ELF-1 (cell line): ENCODE data around the gene ELMOD1.
"Not testable (repeated sequence)": the region's sequence is repeated elsewhere in the genome, so short reads cannot be mapped to it uniquely, and the experiment has no call there.

Experiments used
- DNase-seq: peaks from one replicate; pipeline ENCODE4 v3.0.0-alpha.2; 2016; ENCODE audit warnings: low read depth, low spot score

ELMOD1 gene

DNA sequence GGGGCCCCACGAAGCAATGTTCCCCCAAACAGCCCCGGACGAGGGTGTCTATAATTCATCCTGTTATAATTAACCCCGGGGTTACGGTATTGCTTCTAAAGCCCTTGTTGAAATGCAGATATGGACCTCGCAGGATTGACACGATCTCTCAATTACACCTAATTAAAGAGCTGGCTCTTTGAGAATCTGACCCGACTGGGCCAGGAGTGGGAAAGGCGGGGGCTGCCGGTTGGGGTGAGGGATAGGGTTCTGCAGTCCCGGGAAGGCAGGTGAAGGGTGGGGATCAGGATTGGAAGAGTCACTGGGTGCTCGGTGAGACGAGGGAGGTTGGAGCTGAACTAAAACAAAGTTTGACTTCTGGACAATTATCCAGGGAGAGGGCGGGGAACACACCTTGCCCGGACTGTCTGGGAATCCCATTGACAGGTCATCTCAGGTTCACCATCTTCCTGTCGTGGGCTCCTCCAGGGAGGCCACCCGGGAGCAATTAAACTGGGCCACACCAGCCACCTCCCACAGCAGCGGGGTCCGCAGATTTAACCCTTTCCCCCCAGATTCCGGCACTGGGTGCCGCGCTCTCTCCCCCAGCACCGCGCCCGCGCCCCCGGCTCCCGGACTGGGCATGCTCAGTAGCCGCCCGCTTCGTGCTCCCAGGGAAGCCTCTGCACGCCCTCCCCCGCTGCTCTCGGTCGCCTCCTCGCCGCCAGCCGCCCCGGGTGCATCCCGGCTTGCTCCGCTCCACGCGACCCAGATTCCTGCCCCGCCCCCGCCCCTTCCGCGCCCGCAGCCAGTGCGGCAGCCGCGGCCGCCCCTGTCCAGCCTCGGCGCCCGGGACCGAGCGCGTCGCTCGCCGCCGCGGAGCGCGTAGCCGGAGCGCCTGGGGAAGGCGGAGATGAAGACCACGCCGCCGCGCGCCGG is at the start of gene ELMOD1:
Gene ELMOD1, plus strand, starts transcription at position 688 of the 918 bp plus-strand sequence. CDS start 27,043 bp downstream, outside the sequence.
- peak; percentile 66 for DNase-seq

DNA sequence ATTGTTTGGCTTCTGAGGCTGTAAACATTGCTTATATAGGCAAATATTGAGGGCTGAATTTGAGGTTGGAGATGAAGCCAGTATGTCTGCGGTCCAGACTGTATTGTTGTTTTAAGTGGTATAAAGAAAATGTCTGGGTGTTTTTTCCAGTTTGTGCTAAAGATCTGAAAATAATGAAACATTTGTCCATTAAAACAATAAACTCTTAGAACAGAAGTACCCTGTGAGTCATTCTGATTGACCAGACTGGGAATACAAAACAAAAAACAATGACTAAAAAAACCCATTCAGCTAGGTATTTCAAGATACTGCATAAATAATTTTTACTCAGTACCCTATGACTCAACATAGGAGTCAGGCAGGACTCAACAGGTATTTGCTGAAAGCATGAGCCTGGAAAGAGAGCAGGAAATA is 45.8 kb upstream of the ELMOD1 start:
- DNase-seq, result no peak

DNA sequence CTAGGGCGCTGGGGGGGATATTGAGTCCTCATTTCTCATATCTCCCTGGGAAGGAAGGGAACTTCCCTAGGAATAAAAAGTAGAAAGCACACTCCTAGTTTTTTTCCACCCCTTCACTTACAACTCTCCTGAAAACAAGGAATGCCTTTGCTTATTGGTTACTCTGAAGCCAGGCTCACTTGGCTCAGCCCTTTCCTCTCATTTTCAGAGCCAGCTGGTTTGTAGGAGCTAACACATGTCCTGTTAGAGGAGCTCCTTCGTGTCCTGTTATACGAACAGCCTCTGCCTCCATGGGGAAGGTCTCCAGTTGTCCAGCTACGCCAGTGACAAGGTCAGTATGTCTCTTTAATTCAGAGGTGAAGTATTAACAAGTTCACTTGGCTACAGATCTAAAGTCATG is 43.0 kb upstream of the ELMOD1 start:
- no peak for DNase-seq

DNA sequence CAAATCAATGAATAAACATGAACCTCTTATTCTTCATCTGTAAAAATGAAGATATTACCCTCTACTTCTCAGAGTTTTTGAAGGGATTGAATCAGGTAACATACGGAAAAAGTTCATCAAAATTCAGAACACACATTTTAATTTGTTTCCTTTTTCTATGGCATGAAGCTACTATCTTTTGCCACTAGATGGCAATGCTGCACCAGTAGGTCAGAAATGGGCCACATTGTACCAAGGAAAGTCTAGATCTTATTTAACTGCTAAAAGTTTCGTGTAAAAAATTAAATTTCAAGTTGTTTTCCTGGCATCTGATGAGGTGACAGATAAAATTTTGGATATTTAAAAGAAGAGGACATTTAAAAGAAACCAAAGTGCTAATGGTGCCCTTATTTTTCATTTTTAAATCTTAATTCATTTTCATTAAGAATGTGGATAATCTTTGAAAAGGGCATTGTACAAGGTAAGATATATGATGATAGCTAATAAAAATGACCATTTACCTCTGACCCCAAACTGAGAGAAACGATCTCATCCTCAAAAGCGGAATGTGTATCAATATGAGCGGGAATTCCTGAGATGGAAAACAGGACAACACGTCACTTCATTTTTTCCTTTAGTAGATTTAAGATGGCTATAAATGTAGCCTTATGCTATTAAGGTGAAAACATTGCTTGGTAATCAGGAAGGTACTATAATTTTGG is 41.5 kb upstream of the ELMOD1 start:
- no peak for DNase-seq

DNA sequence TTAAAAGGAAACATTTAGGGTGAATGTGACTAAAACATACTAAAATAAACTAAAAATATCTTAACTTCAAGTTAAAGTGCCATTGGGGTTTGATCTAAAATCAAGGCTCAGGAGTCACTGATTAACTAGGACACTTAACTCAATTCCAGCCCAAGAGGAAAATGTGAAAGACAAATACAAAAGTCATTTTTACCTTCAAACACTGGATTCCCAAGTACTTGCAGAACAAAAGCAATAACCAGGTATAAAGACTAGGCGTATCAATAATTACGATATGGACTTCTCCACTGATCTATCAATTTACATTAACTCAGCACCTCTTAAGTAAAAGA is 41.0 kb upstream of the ELMOD1 start:
- DNase-seq, result no peak

DNA sequence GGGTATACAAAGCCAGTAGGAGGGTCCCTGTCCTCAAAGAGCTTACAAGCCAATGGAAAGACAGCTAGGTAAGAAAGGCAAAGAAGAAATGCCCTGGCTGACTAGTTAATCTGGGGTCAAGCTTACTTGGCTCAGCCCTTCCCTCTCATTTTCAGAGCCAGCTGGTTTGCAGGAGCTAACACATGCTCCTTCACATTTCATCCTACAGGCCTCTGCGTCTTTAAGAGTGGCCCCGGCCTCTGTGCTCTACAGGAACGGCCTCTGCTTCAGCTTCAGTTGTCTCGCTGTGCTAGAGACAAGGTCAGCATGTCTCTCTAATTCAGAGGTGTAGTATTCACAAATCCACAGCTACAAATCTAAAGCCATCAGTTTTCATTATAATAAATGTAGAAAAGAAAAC is 40.6 kb upstream of the ELMOD1 start:
- DNase-seq, result no peak

DNA sequence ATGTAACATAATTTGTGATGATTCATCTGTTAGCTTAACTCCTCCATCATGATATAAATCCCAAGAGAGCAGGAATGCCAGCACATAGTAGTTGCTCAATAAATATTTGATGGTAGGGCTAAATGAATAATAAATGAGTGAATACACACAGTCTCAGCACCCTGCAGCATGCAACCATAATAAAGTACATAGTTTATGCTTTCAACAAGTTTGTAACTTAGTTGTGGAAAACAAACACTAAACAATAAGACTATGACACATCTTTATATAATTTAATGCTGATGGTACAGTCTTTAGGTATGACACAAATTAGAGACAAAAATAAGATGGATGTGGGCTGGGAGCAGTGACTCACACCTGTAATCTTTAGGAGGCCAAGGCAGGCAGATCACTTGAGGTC is 29.3 kb upstream of the ELMOD1 start:
- DNase-seq, result no peak

DNA sequence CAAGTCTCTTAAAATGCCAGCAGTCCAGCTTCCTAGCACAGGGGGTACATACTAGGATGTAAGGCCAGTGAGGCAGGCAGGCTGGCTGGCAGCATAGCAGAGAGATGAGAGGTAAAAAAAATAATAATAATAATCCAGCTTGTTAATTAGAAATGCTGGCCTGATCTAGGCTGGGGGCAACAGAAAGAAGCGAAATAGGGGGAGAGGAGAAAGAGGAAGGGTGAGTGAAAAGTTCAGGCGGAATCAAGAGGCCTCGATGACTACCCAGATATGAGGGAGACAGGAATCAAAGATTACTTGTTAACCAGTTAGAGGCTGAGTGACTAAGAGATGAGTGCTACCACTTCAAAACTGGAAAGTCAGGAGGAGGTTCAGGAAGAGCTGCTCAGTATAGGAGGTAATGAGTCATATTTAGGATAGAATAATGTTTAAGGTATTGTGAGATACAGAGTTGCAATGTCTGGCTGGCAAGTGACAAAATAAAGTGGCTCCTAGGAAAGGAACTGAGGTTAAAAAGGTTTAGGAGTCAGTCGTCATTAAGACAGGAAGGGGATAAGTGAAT is 28.2 kb upstream of the ELMOD1 start:
- DNase-seq, result no peak

DNA sequence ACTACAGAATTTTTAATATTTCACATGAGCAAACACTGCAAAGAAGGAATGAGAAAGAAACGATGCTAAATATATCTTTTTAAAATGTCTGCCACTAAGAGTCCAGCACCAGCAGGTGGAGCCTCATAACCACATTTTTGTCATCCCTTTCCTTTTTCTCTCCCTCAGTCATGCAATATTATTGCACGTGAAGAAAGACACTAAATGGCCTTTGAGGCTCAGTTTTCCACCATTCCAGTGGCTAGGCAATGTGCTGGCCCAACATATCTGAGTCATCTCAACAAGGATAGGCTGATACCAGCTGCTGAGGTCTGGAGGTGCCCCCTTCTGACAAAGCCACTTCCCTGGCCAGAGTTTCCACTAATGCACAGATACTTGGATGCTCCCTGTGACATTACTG is 27.2 kb upstream of the ELMOD1 start:
- peak; percentile 38 for DNase-seq

DNA sequence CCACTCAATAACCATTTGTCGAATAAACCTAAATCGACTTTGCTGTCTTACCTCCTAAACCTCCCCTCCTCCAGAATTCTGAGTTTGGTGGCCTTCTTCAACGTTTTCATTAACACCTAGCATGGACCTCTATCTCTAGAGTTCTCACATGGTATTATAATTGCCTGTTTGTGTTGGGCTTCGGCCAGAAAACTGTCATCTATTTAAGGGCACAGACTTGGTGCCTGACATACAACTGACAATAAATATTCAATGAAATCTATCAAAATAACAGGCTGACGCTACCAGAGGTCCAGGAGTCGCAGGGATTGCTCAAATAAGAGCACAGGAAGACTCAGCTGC is 26.1 kb upstream of the ELMOD1 start:
- no peak for DNase-seq

DNA sequence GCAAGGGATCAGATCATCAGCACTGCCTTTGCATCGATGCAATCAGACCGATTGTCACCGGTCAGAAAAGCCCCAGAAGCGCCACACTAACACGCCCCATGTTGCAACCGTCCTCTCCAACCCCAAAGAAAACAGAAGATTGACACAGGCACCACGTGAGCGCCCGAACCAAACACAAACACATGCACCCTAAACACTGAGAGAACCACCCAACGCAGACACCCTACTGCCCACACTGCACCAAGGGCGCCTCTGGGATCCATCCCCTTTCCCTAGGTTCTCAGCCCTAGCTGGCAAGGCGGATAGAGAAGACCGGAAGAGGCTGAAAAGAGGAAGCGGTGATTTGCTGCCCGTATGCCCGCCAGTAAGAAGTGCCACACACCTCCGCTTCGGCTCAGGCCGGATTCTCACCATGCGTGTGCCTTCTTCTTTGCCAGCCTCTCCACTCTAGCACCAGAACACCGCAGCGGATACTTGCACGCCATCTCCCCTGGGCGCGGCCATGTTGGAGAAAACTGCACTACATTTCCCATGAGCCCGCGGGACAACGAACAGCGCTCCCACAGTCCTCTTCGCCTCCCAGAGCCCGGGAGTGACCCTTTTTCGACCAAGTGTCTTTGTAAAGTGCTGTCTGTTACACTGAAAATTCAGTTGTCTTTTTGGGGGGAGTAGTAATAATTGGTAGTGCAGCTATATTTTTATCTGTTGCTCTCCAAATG is 25.6 kb upstream of the ELMOD1 start, which contains the start of gene ALKBH8:
Gene ALKBH8, minus strand, starts transcription at position 517 of the 719 bp plus-strand sequence. CDS start 4,842 bp downstream, outside the sequence.
- peak; percentile 74 for DNase-seq

DNA sequence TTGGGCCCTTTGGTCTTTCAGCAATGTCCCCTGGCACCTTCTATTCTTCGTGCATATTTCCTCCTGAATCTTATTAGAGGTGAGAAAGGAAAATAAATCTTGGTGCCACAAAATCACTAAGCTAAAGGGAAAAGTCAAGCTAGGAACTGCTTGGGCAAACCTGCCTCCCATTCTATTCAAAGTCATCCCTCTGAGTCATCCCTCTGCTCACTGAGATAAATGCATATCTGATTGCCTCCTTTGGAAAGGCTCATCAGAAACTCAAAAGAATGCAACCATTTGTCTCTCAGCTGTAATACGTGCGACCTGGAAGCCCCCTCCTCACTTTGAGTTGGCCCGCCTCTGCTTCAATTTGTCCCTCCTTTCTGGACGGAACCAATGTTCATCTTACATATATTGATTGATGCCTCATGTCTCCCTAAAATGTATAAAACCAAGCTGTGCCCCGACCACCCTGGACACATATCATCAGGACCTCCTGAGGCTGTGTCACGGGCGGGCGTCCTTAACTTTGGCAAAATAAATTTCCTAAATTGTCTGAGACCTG is 24.9 kb upstream of the ELMOD1 start:
- DNase-seq, result not testable (repeated sequence)

DNA sequence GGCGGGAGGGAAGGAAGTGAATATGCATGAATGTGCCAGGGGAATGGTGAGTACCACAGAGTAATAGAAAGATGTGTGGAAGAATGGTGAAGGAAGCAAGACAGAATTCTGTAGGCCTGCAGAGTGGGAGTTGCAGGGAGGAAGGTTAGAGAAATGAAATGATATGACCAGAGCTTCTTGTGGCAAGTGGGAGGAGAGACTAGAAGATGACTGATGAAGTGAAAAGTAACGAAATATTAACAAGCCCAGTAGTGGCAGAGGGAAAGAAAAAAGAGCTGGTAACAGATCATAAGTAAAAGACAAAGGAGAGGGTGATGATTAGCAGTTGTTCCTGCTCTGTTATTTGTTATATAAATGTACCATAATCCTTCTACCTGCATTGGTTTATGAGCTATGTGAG is 24.4 kb upstream of the ELMOD1 start:
- DNase-seq, result no peak

DNA sequence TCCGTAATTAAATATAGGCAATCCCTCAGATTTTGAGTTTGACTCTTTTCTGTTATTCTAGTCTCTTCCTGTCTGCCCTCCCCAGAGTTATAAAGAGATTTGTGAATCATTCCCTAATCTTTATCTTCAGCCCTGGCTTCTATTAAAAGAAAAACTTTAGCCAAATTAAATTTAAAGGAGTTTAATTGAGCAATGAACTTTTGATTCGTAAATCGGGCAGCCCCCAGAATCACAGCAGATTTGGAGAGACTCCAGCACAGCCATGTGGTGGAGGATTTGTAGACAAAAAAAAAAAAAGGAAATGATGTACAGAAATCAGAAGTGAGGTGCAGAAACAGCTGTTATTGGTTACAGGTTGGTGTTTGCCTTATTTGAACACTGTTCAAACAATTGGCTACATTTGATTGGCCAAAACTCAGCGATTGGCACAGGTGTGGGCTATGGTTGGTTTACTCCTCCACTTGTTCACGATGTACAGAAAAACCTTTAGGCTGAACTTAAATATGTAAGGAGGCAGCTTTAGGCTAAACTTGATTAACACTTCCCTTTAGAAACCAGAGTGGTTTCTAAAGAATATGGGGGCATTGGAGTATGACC is 23.1 kb upstream of the ELMOD1 start:
- no peak for DNase-seq

DNA sequence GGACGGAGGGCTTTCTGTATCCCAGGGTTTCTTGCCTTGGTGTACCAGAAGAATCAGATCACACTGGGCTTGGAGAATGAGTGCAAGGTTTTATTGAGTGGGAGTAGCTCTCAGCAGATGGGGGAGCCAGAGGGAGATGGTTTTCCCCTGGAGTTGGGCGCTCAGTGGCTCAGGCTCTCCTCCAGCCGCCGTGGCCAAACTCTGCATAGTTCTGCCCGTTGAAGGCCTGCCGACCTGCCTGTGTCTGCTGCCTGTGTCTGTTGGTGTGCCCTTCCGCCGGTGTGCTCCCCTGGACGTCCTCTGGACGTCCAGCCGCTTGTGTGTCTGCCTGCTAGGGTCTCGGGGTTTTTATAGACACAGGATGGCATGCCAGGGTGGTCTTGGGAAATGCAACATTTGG is 20.9 kb upstream of the ELMOD1 start:
- DNase-seq, result no peak

DNA sequence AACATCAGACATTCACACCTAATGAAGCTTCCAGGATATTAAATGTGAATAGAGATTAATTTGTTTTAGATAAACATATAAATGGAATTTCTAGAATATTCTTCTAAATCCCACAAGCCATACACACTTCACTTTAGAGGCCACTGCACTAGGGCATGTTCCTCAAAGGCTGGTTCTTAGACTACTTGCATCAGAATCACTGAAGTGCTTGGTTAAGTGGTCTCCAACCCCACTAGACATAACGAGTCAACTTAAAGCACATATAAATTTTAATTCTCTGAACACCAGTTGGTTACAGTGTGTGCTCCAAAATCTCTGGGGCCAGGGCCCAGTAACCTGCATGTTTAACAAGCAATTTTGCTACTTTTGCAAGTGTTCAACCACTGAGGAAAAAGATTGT is 17.5 kb upstream of the ELMOD1 start:
- DNase-seq, result no peak

DNA sequence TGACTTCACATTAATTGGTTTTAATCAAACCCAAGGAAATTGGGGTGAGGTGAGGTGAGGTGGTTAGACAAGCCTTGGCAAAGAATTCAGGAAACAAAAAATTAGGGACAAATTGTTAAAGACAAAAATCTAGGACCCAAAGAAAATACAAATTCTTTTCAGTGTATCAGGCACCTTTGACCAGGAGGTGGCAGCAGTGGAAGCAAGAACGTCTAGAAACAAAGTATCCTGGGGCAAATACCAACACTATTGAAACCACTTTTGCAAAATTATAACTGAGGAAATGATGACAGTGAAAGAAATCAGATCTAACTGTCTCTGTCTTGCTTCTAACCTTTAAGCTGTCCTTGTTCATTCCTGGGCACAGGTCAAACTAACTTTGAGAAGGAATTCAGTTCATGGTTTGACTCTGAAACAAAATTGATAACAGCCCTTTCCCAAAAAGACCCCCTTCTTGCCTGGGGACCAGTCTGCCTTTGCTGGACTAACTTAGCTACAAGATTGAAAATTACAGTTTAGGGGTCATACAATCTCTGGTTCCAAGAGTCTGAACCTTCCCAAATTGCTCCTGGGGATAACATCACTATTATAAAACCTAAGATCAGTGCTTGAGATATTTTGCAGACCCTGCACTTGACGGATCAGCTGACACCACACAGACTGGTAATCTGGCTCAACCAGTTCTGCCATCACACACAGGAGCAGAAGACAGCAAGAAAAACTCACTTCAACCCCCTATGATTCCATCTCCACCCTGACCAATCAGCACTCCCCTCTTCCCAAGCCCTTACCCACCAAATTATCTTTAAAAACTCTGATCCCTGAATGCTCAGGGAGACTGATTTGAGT is 14.2 kb upstream of the ELMOD1 start:
- DNase-seq, result peak; percentile 40

DNA sequence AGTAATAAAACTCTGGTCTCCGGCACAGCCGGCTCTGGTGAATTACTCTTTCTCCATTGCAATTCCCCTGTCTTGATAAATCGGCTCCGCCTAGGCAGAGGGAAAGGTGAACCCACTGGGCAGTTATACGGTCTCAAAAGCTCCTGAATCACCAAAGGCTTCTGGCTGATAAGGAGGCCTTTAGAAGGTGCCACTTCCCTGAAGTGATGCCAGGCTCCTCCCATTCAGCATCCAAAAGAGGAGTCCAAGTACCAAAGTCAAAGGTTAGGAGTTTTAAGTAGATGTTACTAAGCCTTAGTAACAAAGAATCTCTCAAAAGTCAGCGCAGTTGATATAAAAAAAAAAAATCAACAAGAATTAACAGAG is 13.6 kb upstream of the ELMOD1 start:
- DNase-seq, result peak; percentile 8

DNA sequence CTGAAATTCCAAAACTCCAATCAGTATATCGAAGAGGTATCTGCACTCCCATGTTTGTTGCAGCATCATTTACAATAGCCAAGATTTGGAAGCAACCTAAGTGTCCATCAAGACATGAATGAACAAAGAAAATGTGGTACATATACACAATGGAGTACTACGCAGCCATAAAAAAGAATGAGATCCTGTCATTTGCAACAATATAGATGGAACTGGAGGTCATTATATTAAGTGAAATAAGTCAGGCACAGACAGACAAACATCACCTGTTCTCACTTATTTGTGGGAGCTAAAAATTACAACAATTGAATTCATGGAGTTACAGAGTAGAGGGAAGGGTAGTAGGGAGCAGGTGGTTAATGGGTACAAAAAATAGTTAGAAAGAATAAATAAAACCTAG is 11.8 kb upstream of the ELMOD1 start:
- DNase-seq, result not testable (repeated sequence)

DNA sequence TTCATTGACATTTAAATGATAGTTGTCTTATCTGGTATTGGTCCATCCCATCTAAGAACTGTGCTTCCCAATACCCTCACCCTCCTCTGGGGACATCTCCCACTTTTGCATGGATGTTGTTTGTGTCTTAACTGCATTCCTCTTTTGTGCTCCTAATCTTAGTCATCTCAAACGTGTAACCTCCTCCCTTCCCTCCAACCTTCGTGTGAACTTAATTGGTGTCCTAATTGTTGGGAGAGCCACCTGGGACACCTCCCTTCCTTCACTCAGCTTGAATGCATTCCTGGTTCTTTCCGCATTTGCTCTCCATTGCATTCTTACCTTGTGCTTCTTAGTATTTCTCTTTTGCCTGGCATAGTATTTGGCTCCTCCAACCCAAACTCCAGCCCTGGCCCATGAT is 9.8 kb upstream of the ELMOD1 start:
- DNase-seq, result peak; percentile 31
